NCI-H2107 (cell line): Measurements from ENCODE around the gene HMSD.

Experiments
- DNase-seq: peaks from one replicate; lab custom pipeline; 2025; lab: John Stamatoyannopoulos, UW

Gene HMSD

GRCh38 chr18:63994783-63995399 is 45.8 kb downstream of the HMSD start:
- DNase-seq, result peak; percentile 4

DNA sequence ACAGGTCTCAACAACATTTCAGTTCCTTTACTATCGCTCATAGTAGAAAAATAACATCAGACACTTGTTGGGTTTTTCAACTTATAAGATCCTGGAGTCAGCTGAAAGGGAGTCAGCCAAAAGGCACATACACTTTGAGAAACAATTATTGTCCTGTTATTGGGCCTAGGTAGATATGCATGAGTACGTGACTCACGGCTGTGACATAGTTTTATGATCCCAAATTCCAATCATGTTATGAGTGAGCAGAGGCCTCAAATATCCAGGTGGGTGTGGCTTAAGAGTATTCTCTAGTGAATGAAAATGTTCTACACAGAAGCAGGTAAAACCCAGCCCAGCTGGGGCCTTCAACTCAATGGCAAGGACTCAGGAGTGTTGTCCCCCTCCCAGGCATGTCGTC is 47.9 kb downstream of the HMSD start:
- DNase-seq, result no peak

- no peak for DNase-seq
Observed at GRCh38 chr18:63997606-63998005, 48.5 kb downstream of the HMSD start.

GRCh38 chr18:63999871-64000270 is 50.8 kb downstream of the HMSD start:
- DNase-seq, result no peak

DNA sequence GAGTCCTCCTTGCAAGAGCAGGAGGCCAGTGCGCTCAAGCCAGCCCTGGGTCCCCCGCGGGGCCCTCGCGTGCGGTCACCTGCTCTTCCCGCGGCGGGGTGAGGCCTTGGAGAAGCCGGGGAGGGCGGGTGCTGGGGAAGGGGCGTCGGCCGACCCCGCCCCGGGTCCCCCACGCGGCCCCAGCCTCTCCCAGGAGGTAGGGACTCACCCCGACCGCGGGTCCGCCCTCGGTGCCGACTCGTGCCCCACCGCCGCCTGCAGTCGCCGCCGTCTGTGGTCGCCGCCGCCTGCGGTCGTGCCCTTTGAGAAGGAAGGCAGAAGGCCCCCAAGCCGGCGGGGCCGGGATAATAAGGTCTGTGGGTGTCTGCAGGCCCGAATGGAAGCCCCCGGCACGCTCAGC is 53.5 kb downstream of the HMSD start:
- DNase-seq, result no peak

GRCh38 chr18:64009305-64009704 is 60.2 kb downstream of the HMSD start:
- no peak for DNase-seq
